Liver (tissue), 9 donors: ENCODE results near the gene ADGRA1. TPM values are rescaled to one million over a fixed set of nuclear protein-coding genes. Genes with fewer than 3 reads are reported as not detected.

ENCODE experiments used
- DNase-seq: peaks from one replicate; pipeline ENCODE4 v3.0.0-alpha.2; 2017; ENCODE audit warnings: low spot score
- H3K27ac ChIP-seq, 2 donors: one replicate each; pipeline ENCODE4 v1.7.0; 2013; ENCODE audit warnings: inconsistent platforms in 2 of 2, low read length in 2 of 2, control low read depth in 1 of 2, low read depth in 1 of 2, mild to moderate bottlenecking in 1 of 2
- H3K27me3 ChIP-seq, 4 donors: one replicate each; pipeline versions ENCODE4 v1.6.1 to v1.7.0; 2013; ENCODE audit warnings: low read length in 3 of 4, inconsistent platforms in 1 of 4, mild to moderate bottlenecking in 1 of 4, moderate library complexity in 1 of 4; ENCODE audit not compliant: control insufficient read depth in 4 of 4, insufficient read depth in 4 of 4
- H3K36me3 ChIP-seq, 4 donors: one replicate each; pipeline versions ENCODE4 v1.6.1 to v1.7.0; 2013; ENCODE audit warnings: low read length in 3 of 4, mild to moderate bottlenecking in 3 of 4, low read depth in 1 of 4, moderate library complexity in 1 of 4; ENCODE audit not compliant: control insufficient read depth in 4 of 4, insufficient read depth in 3 of 4
- H3K4me1 ChIP-seq, 4 donors: one replicate each; pipeline versions ENCODE4 v1.6.1 to v1.7.0; 2013; ENCODE audit warnings: low read length in 3 of 4, mild to moderate bottlenecking in 3 of 4, moderate library complexity in 1 of 4; ENCODE audit not compliant: control insufficient read depth in 4 of 4, insufficient read depth in 4 of 4
- H3K4me3 ChIP-seq, 3 donors: one replicate each; pipeline versions ENCODE4 v1.6.1 to v1.7.0; 2013; ENCODE audit warnings: low read length in 3 of 3, control low read depth in 1 of 3, low read depth in 1 of 3, mild to moderate bottlenecking in 1 of 3
- H3K9ac ChIP-seq, 2 donors: one replicate each; pipeline ENCODE4 v1.7.0; 2013; ENCODE audit warnings: low read length in 2 of 2, mild to moderate bottlenecking in 2 of 2, moderate library complexity in 2 of 2, control low read depth in 1 of 2, low read depth in 1 of 2
- H3K9me3 ChIP-seq, 4 donors: one replicate each; pipeline versions ENCODE4 v1.6.1 to v1.7.0; 2013; ENCODE audit warnings: low read length in 3 of 4; ENCODE audit not compliant: control insufficient read depth in 4 of 4
- EGR1 ChIP-seq, 2 donors: IDR thresholded peaks; 2 replicates each; pipeline ENCODE4 v1.6.1; 2016 to 2018; ENCODE audit warnings: antibody characterized with exemption in 2 of 2, low read depth in 2 of 2
- FOXA2 ChIP-seq: IDR thresholded peaks from 2 replicates; pipeline ENCODE4 v1.6.1; 2016; ENCODE audit warnings: antibody characterized with exemption
- GABPA ChIP-seq, 2 donors: IDR thresholded peaks in 1 of 2; conservative IDR thresholded peaks in 1 of 2; 2 replicates each; pipeline ENCODE4 v1.6.1; 2016; ENCODE audit warnings: antibody characterized with exemption in 2 of 2, mild to moderate bottlenecking in 1 of 2, moderate library complexity in 1 of 2
- HNF4G ChIP-seq: IDR thresholded peaks from 2 replicates; pipeline ENCODE4 v1.6.1; 2016; ENCODE audit warnings: antibody characterized with exemption
- NR2F2 ChIP-seq: IDR thresholded peaks from 2 replicates; pipeline ENCODE4 v1.6.1; 2016; ENCODE audit warnings: antibody characterized with exemption
- RAD21 ChIP-seq, 2 donors: IDR thresholded peaks; 2 replicates each; pipeline ENCODE4 v1.6.1; 2016; ENCODE audit warnings: antibody characterized with exemption in 2 of 2, mild to moderate bottlenecking in 2 of 2
- SP1 ChIP-seq: IDR thresholded peaks from 2 replicates; pipeline ENCODE4 v1.6.1; 2018; ENCODE audit warnings: antibody characterized with exemption, mild to moderate bottlenecking
- TAF1 ChIP-seq: conservative IDR thresholded peaks from 2 replicates; pipeline ENCODE4 v1.6.1; 2016; ENCODE audit warnings: antibody characterized with exemption, mild to moderate bottlenecking
- whole genome bisulfite sequencing: extraction: QIAGEN DNeasy Blood & Tissue Kit; methylation state at CpG from one replicate; pipeline ENCODE4 v1.1.7; 2013; 5-methylcytosine and 5-hydroxymethylcytosine counted together
- polyA plus RNA-seq, 2 donors: library from polyadenylated mRNA; stranded (reverse) in 1 of 2; unstranded in 1 of 2; fragments of 200-250 nt in 1 of 2; fragments of >200 nt in 1 of 2; fragmentation: Nextera tagmentation in 1 of 2; extraction: Ambion mirVana in 1 of 2; gene quantifications; one replicate each; pipeline versions ENCODE4 v1.2.1 to v1.2.3, GENCODE V29; 2013 to 2015
- total RNA-seq, 2 donors: library from RNA; depleted of rRNA; stranded (reverse); fragments of >200 nt; gene quantifications; one replicate each; pipeline ENCODE4 v1.2.3, GENCODE V29; 2014
- TF ChIP-seq, protein P1 (sequence below): IDR thresholded peaks from 2 replicates; pipeline ENCODE4 v1.6.1; 2016; ENCODE audit warnings: antibody characterized with exemption, mild to moderate bottlenecking
- TF ChIP-seq, protein P2 (sequence below): fragments of 150-350 bp; IDR thresholded peaks from 2 replicates; pipeline ENCODE4 v1.5.1; 2017; ENCODE audit warnings: improper control_type of control experiment, low read depth, low read length; ENCODE audit not compliant: missing input control
- TF ChIP-seq, protein P3 (sequence below): IDR thresholded peaks from 2 replicates; pipeline ENCODE4 v1.6.1; 2016; ENCODE audit warnings: antibody characterized with exemption
- donor health status: healthy.
- donor health status: healthy.
- donor health status: healthy.
- donor health status: healthy.
- donor health status: healthy.

ADGRA1 gene
- total and polyA plus RNA-seq, 4 donors, result 0.08 to 0.70 (median 0.12) TPM; not detected in 1

- no peak overlapping the region for H3K4me3 ChIP-seq
- no peaks in the 10 kb centered on the region for H3K27me3 ChIP-seq
- no peaks in the 10 kb centered on the region for H3K36me3 ChIP-seq
- H3K27ac ChIP-seq, result no peak overlapping the region
- DNase-seq, result no peak
- H3K4me1 ChIP-seq, result no peaks in the 10 kb centered on the region
- no peak overlapping the region for H3K9ac ChIP-seq
- WGBS, result 95% methylated on average over 31 of the region's 31 CpGs
- no peak for TF ChIP-seq NR2F2
- no peak for TF ChIP-seq EGR1 (IDR thresholded peaks at IDR 0.05; ENCODE audit: low read depth in 2 of 2)
- no peak for TF ChIP-seq GABPA (IDR thresholded peaks at IDR 0.05 in 1 of 2, conservative IDR thresholded peaks at IDR 0.05 in 1 of 2)
- TF ChIP-seq, protein P1, sequence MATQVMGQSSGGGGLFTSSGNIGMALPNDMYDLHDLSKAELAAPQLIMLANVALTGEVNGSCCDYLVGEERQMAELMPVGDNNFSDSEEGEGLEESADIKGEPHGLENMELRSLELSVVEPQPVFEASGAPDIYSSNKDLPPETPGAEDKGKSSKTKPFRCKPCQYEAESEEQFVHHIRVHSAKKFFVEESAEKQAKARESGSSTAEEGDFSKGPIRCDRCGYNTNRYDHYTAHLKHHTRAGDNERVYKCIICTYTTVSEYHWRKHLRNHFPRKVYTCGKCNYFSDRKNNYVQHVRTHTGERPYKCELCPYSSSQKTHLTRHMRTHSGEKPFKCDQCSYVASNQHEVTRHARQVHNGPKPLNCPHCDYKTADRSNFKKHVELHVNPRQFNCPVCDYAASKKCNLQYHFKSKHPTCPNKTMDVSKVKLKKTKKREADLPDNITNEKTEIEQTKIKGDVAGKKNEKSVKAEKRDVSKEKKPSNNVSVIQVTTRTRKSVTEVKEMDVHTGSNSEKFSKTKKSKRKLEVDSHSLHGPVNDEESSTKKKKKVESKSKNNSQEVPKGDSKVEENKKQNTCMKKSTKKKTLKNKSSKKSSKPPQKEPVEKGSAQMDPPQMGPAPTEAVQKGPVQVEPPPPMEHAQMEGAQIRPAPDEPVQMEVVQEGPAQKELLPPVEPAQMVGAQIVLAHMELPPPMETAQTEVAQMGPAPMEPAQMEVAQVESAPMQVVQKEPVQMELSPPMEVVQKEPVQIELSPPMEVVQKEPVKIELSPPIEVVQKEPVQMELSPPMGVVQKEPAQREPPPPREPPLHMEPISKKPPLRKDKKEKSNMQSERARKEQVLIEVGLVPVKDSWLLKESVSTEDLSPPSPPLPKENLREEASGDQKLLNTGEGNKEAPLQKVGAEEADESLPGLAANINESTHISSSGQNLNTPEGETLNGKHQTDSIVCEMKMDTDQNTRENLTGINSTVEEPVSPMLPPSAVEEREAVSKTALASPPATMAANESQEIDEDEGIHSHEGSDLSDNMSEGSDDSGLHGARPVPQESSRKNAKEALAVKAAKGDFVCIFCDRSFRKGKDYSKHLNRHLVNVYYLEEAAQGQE, result no peak
- TF ChIP-seq, protein P2, sequence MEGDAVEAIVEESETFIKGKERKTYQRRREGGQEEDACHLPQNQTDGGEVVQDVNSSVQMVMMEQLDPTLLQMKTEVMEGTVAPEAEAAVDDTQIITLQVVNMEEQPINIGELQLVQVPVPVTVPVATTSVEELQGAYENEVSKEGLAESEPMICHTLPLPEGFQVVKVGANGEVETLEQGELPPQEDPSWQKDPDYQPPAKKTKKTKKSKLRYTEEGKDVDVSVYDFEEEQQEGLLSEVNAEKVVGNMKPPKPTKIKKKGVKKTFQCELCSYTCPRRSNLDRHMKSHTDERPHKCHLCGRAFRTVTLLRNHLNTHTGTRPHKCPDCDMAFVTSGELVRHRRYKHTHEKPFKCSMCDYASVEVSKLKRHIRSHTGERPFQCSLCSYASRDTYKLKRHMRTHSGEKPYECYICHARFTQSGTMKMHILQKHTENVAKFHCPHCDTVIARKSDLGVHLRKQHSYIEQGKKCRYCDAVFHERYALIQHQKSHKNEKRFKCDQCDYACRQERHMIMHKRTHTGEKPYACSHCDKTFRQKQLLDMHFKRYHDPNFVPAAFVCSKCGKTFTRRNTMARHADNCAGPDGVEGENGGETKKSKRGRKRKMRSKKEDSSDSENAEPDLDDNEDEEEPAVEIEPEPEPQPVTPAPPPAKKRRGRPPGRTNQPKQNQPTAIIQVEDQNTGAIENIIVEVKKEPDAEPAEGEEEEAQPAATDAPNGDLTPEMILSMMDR, result no peak
- TF ChIP-seq HNF4G, result no peak
- TF ChIP-seq, protein P3, sequence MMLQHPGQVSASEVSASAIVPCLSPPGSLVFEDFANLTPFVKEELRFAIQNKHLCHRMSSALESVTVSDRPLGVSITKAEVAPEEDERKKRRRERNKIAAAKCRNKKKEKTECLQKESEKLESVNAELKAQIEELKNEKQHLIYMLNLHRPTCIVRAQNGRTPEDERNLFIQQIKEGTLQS, result no peak
- H3K9me3 ChIP-seq, result peaks cover 0 to 3% (median 1%) of the 10 kb centered on the region in 4 donors
These were observed 25.6 kb downstream of the ADGRA1 start for GRCh38 chr10:133113146-133113830.

GRCh38 chr10:133113847-133114246 is 26.1 kb downstream of the ADGRA1 start:
- 92% methylated on average over 12 of the region's 12 CpGs for WGBS
- Histone ChIP-seq H3K9me3 (peaks cover 0 to 2% (median 0%) of the 10 kb centered on the region in 4 donors), H3K27ac (no peak overlapping the region), H3K4me1 (no peaks in the 10 kb centered on the region), H3K27me3 (no peaks in the 10 kb centered on the region), H3K9ac (no peak overlapping the region), H3K4me3 (no peak overlapping the region), H3K36me3 (no peaks in the 10 kb centered on the region)
- DNase-seq, result no peak
- TF ChIP-seq NR2F2, result no peak
- no peak for TF ChIP-seq HNF4G
- TF ChIP-seq SP1, result no peak
- TF ChIP-seq, protein P2, result no peak
- no peak for TF ChIP-seq FOXA2
- no peak for TF ChIP-seq RAD21 (IDR thresholded peaks at IDR 0.05)
- TF ChIP-seq, protein P3, result no peak
- TF ChIP-seq, protein P1, result no peak
- no peak for TF ChIP-seq TAF1
